OCI-LY1 (cell line): Measurements from ENCODE around the gene SLC28A3.

Experiments
- CTCF ChIP-seq: fragments of 200-600 bp; sonication (generic), shearing (Covaris generic); IDR thresholded peaks from 2 replicates; pipeline ENCODE4 v1.5.1; 2017; ENCODE audit warnings: mild to moderate bottlenecking, antibody characterized with exemption, low read length, moderate library complexity, mixed read lengths
- EZH2 ChIP-seq: fragments of 200-600 bp; sonication (generic), shearing (Covaris generic); IDR thresholded peaks from 2 replicates; pipeline ENCODE4 v1.8.0; 2017; ENCODE audit warnings: borderline replicate concordance, mixed run types, mild to moderate bottlenecking, antibody characterized with exemption, low read length, moderate library complexity, mixed read lengths

- TF ChIP-seq CTCF (no peak), EZH2 (no peak)
These were observed 63.8 kb downstream of the SLC28A3 start for GRCh38 chr9:84276741-84277140.
